GM18498 (cell line): Measurements from ENCODE around the gene TMEM19.
A peak's percentile ranks its signal among the peaks of the same experiment; 100 is the strongest.
"Not testable (repeated sequence)": the region's sequence is repeated elsewhere in the genome, so short reads cannot be mapped to it uniquely, and the experiment has no call there.

Experiments
- ATAC-seq: cut with Tn5 transposase; IDR thresholded peaks from one replicate; pipeline ENCODE4 v1.9.1; 2021; ENCODE audit warnings: mild to moderate bottlenecking, moderate library complexity; ENCODE audit not compliant: unreplicated experiment

The TMEM19 gene

GRCh38 chr12:71664411-71665089, 21.3 kb upstream of the TMEM19 start:
- ATAC-seq = peak; percentile 20

- no peak for ATAC-seq
Measured at GRCh38 chr12:71665090-71665463, 20.8 kb upstream of the TMEM19 start.

GRCh38 chr12:71666259-71666658, 19.6 kb upstream of the TMEM19 start:
- ATAC-seq = no peak

GRCh38 chr12:71671311-71671710, 14.6 kb upstream of the TMEM19 start:
- ATAC-seq = no peak

GRCh38 chr12:71671816-71672215, 14.1 kb upstream of the TMEM19 start:
- no peak for ATAC-seq

- no peak for ATAC-seq
Measured at GRCh38 chr12:71682466-71682865, 3.4 kb upstream of the TMEM19 start.

GRCh38 chr12:71683633-71684032, 2.2 kb upstream of the TMEM19 start:
- ATAC-seq = no peak

GRCh38 chr12:71684081-71684480, 1.8 kb upstream of the TMEM19 start:
- no peak for ATAC-seq

GRCh38 chr12:71685312-71685906, 473 bp upstream of the TMEM19 start:
- ATAC-seq = no peak

- ATAC-seq = no peak
Measured at GRCh38 chr12:71686658-71687025, 760 bp downstream of the TMEM19 start.

- not testable (repeated sequence) for ATAC-seq
Measured at GRCh38 chr12:71687172-71687571, 1.3 kb downstream of the TMEM19 start.

- no peak for ATAC-seq
Measured at GRCh38 chr12:71688961-71689570, 3.2 kb downstream of the TMEM19 start.

- ATAC-seq = no peak
Measured at GRCh38 chr12:71691504-71692129, 5.7 kb downstream of the TMEM19 start.

- ATAC-seq = no peak
Measured at GRCh38 chr12:71693126-71693525, 7.2 kb downstream of the TMEM19 start.

GRCh38 chr12:71693651-71694050, 7.8 kb downstream of the TMEM19 start:
- peak; percentile 17 for ATAC-seq

- peak; percentile 92 for ATAC-seq
Measured at GRCh38 chr12:71694099-71694820, 8.4 kb downstream of the TMEM19 start.

GRCh38 chr12:71695782-71696181, 9.9 kb downstream of the TMEM19 start:
- no peak for ATAC-seq

- not testable (repeated sequence) for ATAC-seq
Measured at GRCh38 chr12:71702181-71702580, 16.3 kb downstream of the TMEM19 start.

GRCh38 chr12:71702590-71702989, 16.7 kb downstream of the TMEM19 start:
- no peak for ATAC-seq

- no peak for ATAC-seq
Measured at GRCh38 chr12:71703206-71703605, 17.3 kb downstream of the TMEM19 start.

- no peak for ATAC-seq
Measured at GRCh38 chr12:71704920-71705319, 19.0 kb downstream of the TMEM19 start.
